Measurements from ENCODE around the gene COL5A1. TPM values are rescaled to one million over a fixed set of nuclear protein-coding genes. Genes with fewer than 3 reads are reported as not detected.

The COL5A1 gene
- total and polyA plus RNA-seq, 3 experiments from 2014 or later = 0.02 to 0.43 (median 0.13) TPM

DNA sequence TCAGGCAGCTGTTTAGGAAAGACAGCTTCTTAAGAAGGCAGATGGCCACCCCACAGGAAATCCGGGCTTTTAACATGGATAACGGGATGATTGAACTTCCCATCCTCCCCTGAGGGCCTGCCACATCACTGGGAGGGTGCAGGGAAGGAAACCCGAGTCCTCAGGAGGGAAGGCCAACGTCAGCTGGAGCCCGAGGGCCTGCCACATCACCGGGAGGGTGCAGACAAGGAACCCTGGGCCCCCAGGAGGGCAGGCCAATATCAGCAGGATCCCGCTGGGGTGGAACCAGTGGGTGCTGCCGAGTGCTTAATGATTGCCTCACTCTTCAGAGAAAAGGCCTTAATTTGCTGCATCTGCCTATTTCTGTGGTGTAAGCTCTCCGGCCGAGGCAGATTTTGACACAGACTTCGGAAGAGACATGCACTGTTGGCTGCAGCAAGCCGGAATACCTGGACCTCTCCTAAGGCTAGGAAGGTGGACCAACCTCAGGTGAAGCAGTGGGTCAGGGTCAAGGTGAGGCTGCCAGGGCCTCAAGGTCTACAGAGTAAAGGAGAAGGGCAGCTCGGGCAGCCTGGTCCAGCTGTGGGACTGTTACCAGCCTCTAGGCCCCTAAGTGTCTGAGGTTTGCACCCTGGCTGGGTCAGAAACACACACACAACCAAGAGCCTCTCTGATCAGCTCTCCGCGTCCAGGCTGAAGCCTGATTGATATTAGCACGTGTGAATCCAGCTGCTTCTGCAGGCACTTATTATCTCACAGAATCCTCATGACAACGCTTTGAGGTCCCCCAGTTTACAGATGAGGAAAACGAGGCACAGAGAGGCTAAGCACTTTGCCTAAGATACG lies 14.8 kb upstream of the COL5A1 start:
- Histone ChIP-seq H3K27me3 (ENCODE audit: insufficient read depth, low read length, poor library complexity, severe bottlenecking) (no peaks in the 10 kb centered on the region), H3K36me3 (ENCODE audit: insufficient read depth, low read length) (no peaks in the 10 kb centered on the region), H3K4me1 (ENCODE audit: insufficient read depth, low read length) (no peaks in the 10 kb centered on the region), H3K4me3 (ENCODE audit: low read length) (no peak overlapping the region), H3K27ac (ENCODE audit: low read depth, low read length) (no peak overlapping the region), H3K9me3 (ENCODE audit: low read length) (no peaks in the 10 kb centered on the region)
- Mint-ChIP-seq H3K9me3 (no peaks in the 10 kb centered on the region), H3K27me3 (peaks cover 0 to 11% of the 10 kb centered on the region in 2 donors), H3K36me3 (no peaks in the 10 kb centered on the region), H3K27ac (no peak overlapping the region), H3K4me1 (no peaks in the 10 kb centered on the region), H3K4me3 (no peak overlapping the region)
- CTCF ChIA-PET = no interaction called here
- no peak for DNase-seq
- POLR2A ChIA-PET = no interaction called here

DNA sequence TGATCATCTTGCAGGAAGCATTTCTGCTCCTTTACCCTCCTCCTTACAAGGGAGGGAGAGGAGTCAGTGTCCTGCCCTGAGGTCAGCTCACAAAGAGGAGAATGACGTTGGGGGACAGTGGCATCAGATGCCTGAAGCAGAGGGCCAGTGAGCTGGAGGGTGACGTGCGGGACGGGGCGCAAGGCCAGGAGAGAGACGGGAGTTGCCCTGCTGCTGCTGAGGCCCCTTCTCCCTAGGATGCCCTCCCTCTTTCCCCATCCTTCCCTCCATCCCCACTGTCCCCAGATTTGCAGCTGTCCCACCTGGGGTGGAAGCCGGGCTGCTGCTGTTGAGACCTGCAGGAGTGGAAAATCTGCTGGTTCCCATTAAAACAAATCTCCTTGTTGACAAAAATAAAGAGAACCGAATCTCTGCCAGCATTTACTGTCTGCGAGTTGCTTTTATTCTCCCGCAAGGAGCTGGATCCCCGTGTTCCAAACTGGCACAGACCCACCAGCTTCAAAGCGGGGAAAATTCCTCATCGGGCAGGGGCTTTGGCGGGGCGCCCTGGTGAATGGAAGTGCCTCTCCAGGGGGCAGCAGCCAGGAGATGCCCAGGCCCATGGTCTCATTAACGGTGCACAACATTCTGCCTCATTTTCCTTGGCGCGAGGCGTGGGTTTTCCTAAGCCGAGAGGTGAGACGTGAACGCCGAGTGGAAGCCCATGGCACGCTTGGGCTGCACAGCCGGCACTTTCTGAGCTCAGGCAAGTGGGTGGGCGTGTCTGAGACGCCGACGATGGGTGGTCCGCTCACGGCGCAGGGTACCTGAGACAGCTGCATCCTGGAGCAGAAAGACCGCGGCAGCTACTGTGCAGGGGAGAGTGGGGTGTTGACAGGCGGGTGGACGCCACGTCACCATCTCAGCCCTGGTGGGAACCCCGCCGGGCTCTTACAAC lies 13.9 kb upstream of the COL5A1 start:
- ChIA-PET POLR2A (no interaction called here), CTCF (no interaction called here)
- H3K4me1 Mint-ChIP-seq = no peaks in the 10 kb centered on the region
- H3K36me3 ChIP-seq (ENCODE audit: insufficient read depth, low read length) = no peaks in the 10 kb centered on the region
- H3K4me3 ChIP-seq (ENCODE audit: low read length) = no peak overlapping the region
- no peaks in the 10 kb centered on the region for H3K4me1 ChIP-seq (ENCODE audit: insufficient read depth, low read length)
- H3K27ac ChIP-seq (ENCODE audit: low read depth, low read length) = no peak overlapping the region
- no peak overlapping the region for H3K4me3 Mint-ChIP-seq
- peaks cover 0 to 11% of the 10 kb centered on the region in 2 donors for H3K27me3 Mint-ChIP-seq
- H3K27ac Mint-ChIP-seq = peak overlapping the region in 1 of 8 donors; percentile 39
- no peaks in the 10 kb centered on the region for H3K36me3 Mint-ChIP-seq
- H3K9me3 Mint-ChIP-seq = no peaks in the 10 kb centered on the region
- DNase-seq = no peak
- no peaks in the 10 kb centered on the region for H3K9me3 ChIP-seq (ENCODE audit: low read length)
- H3K27me3 ChIP-seq (ENCODE audit: insufficient read depth, low read length, poor library complexity, severe bottlenecking) = no peaks in the 10 kb centered on the region

- Histone ChIP-seq H3K27me3 (ENCODE audit: insufficient read depth, low read length, poor library complexity, severe bottlenecking) (no peaks in the 10 kb centered on the region), H3K36me3 (ENCODE audit: insufficient read depth, low read length) (no peaks in the 10 kb centered on the region), H3K9me3 (ENCODE audit: low read length) (no peaks in the 10 kb centered on the region), H3K27ac (ENCODE audit: low read depth, low read length) (no peak overlapping the region), H3K4me3 (ENCODE audit: low read length) (no peak overlapping the region), H3K4me1 (ENCODE audit: insufficient read depth, low read length) (no peaks in the 10 kb centered on the region)
- Mint-ChIP-seq H3K4me3 (no peak overlapping the region), H3K27me3 (peaks cover 0 to 8% of the 10 kb centered on the region in 2 donors), H3K9me3 (no peaks in the 10 kb centered on the region), H3K4me1 (no peaks in the 10 kb centered on the region), H3K27ac (no peak overlapping the region), H3K36me3 (no peaks in the 10 kb centered on the region)
- DNase-seq = no peak
- CTCF ChIA-PET = no interaction called here
- POLR2A ChIA-PET = no interaction called here
These were observed 13.3 kb upstream of the COL5A1 start for GRCh38 chr9:134628354-134628736.

DNA sequence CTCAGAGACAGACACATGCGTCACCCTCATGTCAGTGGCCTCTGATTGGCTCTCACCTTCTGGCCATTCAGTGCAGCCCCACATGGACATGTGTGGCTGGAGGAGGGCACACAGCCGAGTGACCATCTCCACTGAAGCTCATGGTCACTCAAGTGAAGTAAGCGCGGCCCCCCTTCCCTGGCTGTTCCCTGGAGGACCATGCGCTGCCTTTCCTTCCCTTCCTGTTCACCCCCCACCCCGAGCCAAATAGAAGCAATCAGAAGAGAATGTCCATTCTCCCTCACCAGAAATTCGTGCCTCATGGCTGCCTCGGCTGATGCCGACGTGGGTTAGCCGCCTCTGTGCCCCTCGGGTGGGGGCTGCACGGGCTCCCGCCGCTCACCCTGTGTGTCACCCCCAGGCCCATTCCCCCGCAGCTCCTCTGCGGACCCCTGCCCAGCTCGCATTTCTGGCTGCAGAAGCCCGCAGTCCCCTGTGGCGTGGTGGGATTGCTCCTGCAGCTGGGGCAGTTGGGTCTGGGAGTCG lies 12.5 kb upstream of the COL5A1 start:
- Histone ChIP-seq H3K27me3 (ENCODE audit: insufficient read depth, low read length, poor library complexity, severe bottlenecking) (no peaks in the 10 kb centered on the region), H3K36me3 (ENCODE audit: insufficient read depth, low read length) (no peaks in the 10 kb centered on the region), H3K4me3 (ENCODE audit: low read length) (no peak overlapping the region), H3K4me1 (ENCODE audit: insufficient read depth, low read length) (no peaks in the 10 kb centered on the region), H3K9me3 (ENCODE audit: low read length) (no peaks in the 10 kb centered on the region), H3K27ac (ENCODE audit: low read depth, low read length) (no peak overlapping the region)
- Mint-ChIP-seq H3K4me1 (no peaks in the 10 kb centered on the region), H3K27me3 (peaks cover 0 to 8% of the 10 kb centered on the region in 2 donors), H3K27ac (no peak overlapping the region), H3K9me3 (no peaks in the 10 kb centered on the region), H3K4me3 (no peak overlapping the region), H3K36me3 (no peaks in the 10 kb centered on the region)
- ChIA-PET CTCF (no interaction called here), POLR2A (no interaction called here)
- DNase-seq = no peak

DNA sequence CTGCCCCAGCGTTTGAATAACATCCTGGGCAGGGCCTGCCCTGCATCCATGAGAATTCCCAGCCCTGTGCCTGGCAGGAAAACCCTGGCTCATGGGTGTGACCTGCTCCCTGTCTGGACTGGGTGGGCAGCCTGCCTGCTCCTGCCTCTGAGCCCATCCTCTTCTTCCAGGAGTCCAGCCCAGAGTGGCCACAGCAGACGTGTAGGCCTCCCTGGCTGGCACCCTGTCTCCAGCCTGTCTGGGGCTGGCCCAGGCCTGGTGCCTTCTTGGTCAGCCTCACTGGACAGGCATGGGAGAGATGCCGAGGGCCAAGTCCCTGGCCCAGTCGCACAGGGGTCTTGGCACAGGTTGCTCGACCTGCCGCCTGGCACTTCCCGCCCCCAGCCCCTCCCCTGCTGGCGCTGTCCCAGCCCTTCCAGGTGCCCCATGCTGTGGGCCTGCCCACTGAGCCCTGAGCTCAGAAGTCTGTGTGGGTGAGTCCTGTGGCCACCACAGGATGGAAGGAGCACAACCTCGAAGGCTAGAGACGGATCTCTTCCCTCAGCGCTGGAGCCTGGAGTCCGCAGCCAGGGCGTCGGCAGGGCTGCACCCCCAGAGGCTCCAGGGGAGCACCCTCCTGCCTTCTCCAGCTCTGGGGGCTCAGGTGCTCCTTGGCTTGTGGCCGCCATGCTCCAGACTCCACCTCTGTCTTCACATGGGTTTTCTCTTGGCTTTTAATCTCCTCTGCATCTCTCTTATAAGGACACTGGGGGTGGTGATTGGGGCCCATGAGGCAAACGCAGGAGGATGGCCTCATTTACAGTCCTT lies 11.8 kb upstream of the COL5A1 start:
- Mint-ChIP-seq H3K9me3 (no peaks in the 10 kb centered on the region), H3K27ac (peak overlapping the region in 1 of 8 donors; percentile 31), H3K36me3 (no peaks in the 10 kb centered on the region), H3K4me1 (no peaks in the 10 kb centered on the region), H3K4me3 (no peak overlapping the region), H3K27me3 (peaks cover 0 to 3% of the 10 kb centered on the region in 2 donors)
- Histone ChIP-seq H3K27ac (ENCODE audit: low read depth, low read length) (no peak overlapping the region), H3K4me1 (ENCODE audit: insufficient read depth, low read length) (no peaks in the 10 kb centered on the region), H3K4me3 (ENCODE audit: low read length) (no peak overlapping the region), H3K36me3 (ENCODE audit: insufficient read depth, low read length) (no peaks in the 10 kb centered on the region), H3K9me3 (ENCODE audit: low read length) (no peaks in the 10 kb centered on the region), H3K27me3 (ENCODE audit: insufficient read depth, low read length, poor library complexity, severe bottlenecking) (no peaks in the 10 kb centered on the region)
- POLR2A ChIA-PET = no interaction called here
- no peak for DNase-seq
- CTCF ChIA-PET = no interaction called here

DNA sequence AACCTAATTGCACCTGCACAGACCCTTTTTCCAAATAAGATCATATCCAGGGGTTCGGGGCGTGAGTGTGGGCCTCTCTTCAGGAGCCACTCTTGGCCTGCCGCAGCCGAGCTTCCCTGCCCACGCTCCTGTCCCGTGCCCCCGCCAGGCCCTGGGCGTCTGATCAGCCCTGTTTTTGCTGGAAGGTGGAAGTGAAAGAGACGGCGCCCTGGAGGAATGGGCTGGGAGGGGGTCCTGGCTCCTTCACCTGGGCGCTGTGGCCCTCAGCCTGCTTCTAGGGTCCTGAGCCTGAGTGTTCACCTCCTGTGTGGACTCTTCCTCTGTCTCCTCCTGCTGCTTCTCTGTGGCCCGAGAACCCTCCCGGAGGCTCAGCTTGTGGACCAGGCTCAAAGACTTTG lies 11.2 kb upstream of the COL5A1 start:
- Mint-ChIP-seq H3K36me3 (no peaks in the 10 kb centered on the region), H3K27me3 (no peaks in the 10 kb centered on the region), H3K9me3 (no peaks in the 10 kb centered on the region), H3K4me3 (no peak overlapping the region), H3K27ac (peak overlapping the region in 1 of 8 donors; percentile 31), H3K4me1 (no peaks in the 10 kb centered on the region)
- CTCF ChIA-PET = no interaction called here
- DNase-seq = no peak
- no peaks in the 10 kb centered on the region for H3K4me1 ChIP-seq (ENCODE audit: insufficient read depth, low read length)
- no peaks in the 10 kb centered on the region for H3K9me3 ChIP-seq (ENCODE audit: low read length)
- POLR2A ChIA-PET = no interaction called here
- H3K36me3 ChIP-seq (ENCODE audit: insufficient read depth, low read length) = no peaks in the 10 kb centered on the region
- H3K27ac ChIP-seq (ENCODE audit: low read depth, low read length) = no peak overlapping the region
- H3K4me3 ChIP-seq (ENCODE audit: low read length) = no peak overlapping the region
- no peaks in the 10 kb centered on the region for H3K27me3 ChIP-seq (ENCODE audit: insufficient read depth, low read length, poor library complexity, severe bottlenecking)

DNA sequence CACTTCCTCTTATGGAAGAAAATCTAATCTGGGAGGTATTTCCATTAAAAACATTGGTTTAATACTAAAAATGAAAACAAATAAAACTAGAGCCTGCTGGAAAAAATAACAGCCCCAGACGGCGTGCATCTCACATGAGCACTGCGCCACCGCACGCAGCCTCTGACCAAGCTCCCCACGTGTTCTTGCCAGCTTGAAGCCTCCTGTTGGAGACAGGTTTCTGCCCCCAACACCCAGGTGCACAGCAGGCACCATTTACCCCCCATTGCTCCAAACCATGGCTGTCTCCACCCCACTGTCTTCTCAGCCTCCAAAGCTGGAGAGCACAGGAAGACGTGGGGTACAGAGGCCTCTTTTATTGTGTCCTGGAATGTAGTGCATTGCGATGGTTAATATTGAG lies 10.7 kb upstream of the COL5A1 start:
- Histone ChIP-seq H3K4me3 (ENCODE audit: low read length) (no peak overlapping the region), H3K27ac (ENCODE audit: low read depth, low read length) (no peak overlapping the region), H3K9me3 (ENCODE audit: low read length) (no peaks in the 10 kb centered on the region), H3K27me3 (ENCODE audit: insufficient read depth, low read length, poor library complexity, severe bottlenecking) (no peaks in the 10 kb centered on the region), H3K36me3 (ENCODE audit: insufficient read depth, low read length) (no peaks in the 10 kb centered on the region), H3K4me1 (ENCODE audit: insufficient read depth, low read length) (no peaks in the 10 kb centered on the region)
- no peaks in the 10 kb centered on the region for H3K36me3 Mint-ChIP-seq
- DNase-seq = no peak
- no peak overlapping the region for H3K27ac Mint-ChIP-seq
- H3K4me1 Mint-ChIP-seq = no peaks in the 10 kb centered on the region
- no peaks in the 10 kb centered on the region for H3K27me3 Mint-ChIP-seq
- no peak overlapping the region for H3K4me3 Mint-ChIP-seq
- ChIA-PET POLR2A (no interaction called here), CTCF (no interaction called here)
- H3K9me3 Mint-ChIP-seq = no peaks in the 10 kb centered on the region
